Pancreas (tissue), 10 donors: ENCODE results near the gene ELP5. TPM values are rescaled to one million over a fixed set of nuclear protein-coding genes. Genes with fewer than 3 reads are reported as not detected.
A peak's percentile ranks its signal among the peaks of the same experiment; 100 is the strongest.

Experiments
- ATAC-seq, 4 donors: fragments of 200-7000 bp; cut with Tn5 transposase; one replicate each; pipeline versions ENCODE4 v1.8.0 to v1.9.1; 2020; ENCODE audit warnings: mild to moderate bottlenecking in 4 of 4, moderate library complexity in 4 of 4
- DNase-seq, 6 donors: peaks; one replicate each; pipeline ENCODE4 v3.0.0-alpha.2; 2020
- FAIRE-seq: peaks from 2 replicates; lab custom pipeline; 2012; peaks lifted over from hg19 to GRCh38; lab: Jason Lieb, UNC
- H3K27ac ChIP-seq, 4 donors: fragments of 200-600 bp; sonication (generic); 1 replicate in 3 of 4; 2 replicates in 1 of 4; pipeline versions ENCODE4 v1.5.0 to v1.8.0; 2020
- H3K27me3 ChIP-seq, 4 donors: fragments of 200-600 bp; one replicate each; pipeline ENCODE4 v1.8.0; 2021
- H3K36me3 ChIP-seq, 3 donors: fragments of 200-600 bp; sonication (generic) in 1 of 3; one replicate each; pipeline versions ENCODE4 v1.5.0 to v1.8.0; 2020 to 2021
- H3K4me1 ChIP-seq, 3 donors: fragments of 200-600 bp; one replicate each; pipeline ENCODE4 v1.8.0; 2021
- H3K4me3 ChIP-seq, 4 donors: fragments of 200-600 bp; sonication (generic) in 2 of 4; one replicate each; pipeline versions ENCODE4 v1.5.0 to v1.8.0; 2020 to 2021
- H3K9me3 ChIP-seq, 4 donors: fragments of 200-600 bp; one replicate each; pipeline ENCODE4 v1.8.0; 2021
- CTCF ChIP-seq, 4 donors: fragments of 200-600 bp; sonication (generic) in 3 of 4; IDR thresholded peaks; one replicate each; pipeline versions ENCODE4 v1.5.0 to v1.8.0; 2021; ENCODE audit warnings: antibody characterized with exemption in 4 of 4
- WGBS, 2 donors: extraction: QIAGEN DNeasy Blood & Tissue Kit; methylation state at CpG; one replicate each; pipeline ENCODE4 v1.1.7; 2013; 5-methylcytosine and 5-hydroxymethylcytosine counted together
- intact Hi-C, 3 donors: fragments of 100-400 bp; cut with DNase I; formaldehyde crosslinking; loops; one replicate each; pipeline versions ENCODE4 v1.11.1 to v1.14.2; 2022
- polyA plus RNA-seq, 2 donors: library from polyadenylated mRNA; stranded (reverse); fragments of 200-250 nt; gene quantifications; one replicate each; pipeline ENCODE4 v1.2.3, GENCODE V29; 2013
- total RNA-seq, 6 donors: library from RNA; stranded (reverse); fragmentation: NEBNext Ultra II Directional in 4 of 6; extraction: Animal tissue kit (Norgen Biotek cat#: 25700) in 4 of 6; gene quantifications; one replicate each; pipeline versions ENCODE4 v1.2.1 to v1.2.4, GENCODE V29; 2021 to 2023
- donor health status: healthy with polysubstance abuse.
- donor health status: DM: no; HTN: no; CAD: no; lungs with moderate emphysema.
- donor health status: DM: no; HTN: no; CAD: no.
- donor health status: control.
- donor health status: control.
- donor health status: Bipolar disorder and iron deficiency.
- donor health status: DM: yes; HTN: yes; CAD: no.
- donor health status: DM: no; HTN: no; CAD: no.
- donor health status: DM: no; HTN: no; CAD: no.
- donor health status: DM: yes; HTN: yes; CAD: no.

The ELP5 gene
- total and polyA plus RNA-seq, 8 donors = 11.7 to 41.1 (median 19.5) TPM

DNA sequence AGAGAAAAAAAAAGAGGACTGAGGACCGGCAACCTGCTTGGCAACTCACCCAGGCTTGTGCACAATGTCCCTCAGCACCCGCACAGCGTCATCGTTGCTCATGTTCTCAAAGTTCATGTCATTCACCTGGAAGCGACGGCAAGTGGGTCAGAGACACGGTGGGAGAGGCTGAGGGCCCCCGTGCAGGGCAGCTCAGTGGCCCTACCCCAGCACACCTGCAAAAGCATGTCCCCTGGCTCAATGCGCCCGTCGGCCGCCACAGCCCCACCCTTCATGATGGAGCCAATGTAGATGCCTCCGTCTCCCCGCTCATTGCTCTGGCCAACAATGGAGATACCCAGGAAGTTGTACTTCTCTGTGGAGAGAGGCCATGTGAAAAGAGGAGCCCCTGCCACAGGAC is 23.1 kb upstream of the ELP5 start:
- WGBS, 2 donors = 89 to 90% methylated on average over 14 of the region's 14 CpGs

DNA sequence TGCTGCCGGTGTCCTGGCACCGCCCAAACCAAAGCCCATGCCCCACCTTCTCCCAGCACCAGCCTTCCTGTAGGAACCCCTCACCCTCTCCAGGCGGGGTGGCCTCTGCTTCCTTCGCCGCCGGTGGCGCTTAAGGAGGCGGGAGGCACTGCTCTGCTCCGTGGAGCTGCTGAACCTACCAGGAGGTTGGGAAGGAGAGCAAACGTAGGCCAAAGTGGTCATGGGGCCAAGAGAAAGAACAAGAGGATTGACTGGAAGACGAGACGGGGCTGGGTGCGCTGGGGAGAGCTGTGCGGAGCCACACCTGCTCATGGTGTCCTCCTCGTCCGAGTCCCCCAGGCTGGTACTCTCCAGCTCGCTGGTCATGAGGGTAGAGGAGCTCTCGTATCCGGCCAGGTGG is 22.5 kb upstream of the ELP5 start:
- 95 to 96% methylated on average over 13 to 19 of the region's 19 CpGs for WGBS, 2 donors
- FAIRE-seq (no peak), DNase-seq (no peak), ATAC-seq (no peak)
- no peak overlapping the region for H3K27ac ChIP-seq
- TF ChIP-seq CTCF (IDR thresholded peaks at IDR 0.05) = no peak
- H3K27me3 ChIP-seq = no peaks in the 10 kb centered on the region
- H3K4me1 ChIP-seq = peaks cover 0 to 16% (median 0%) of the 10 kb centered on the region in 3 donors
- intact Hi-C loops = no loop called here
- no peak overlapping the region for H3K4me3 ChIP-seq
- H3K9me3 ChIP-seq = no peaks in the 10 kb centered on the region
- H3K36me3 ChIP-seq = peaks cover 0 to 37% (median 9%) of the 10 kb centered on the region in 3 donors

More for the DNA sequence above, 23.1 kb upstream of the ELP5 start:
- no peak for TF ChIP-seq CTCF (IDR thresholded peaks at IDR 0.05)
- Histone ChIP-seq H3K36me3 (peaks cover 0 to 41% (median 9%) of the 10 kb centered on the region in 3 donors), H3K27ac (no peak overlapping the region), H3K4me3 (no peak overlapping the region), H3K4me1 (peaks cover 0 to 16% (median 0%) of the 10 kb centered on the region in 3 donors), H3K9me3 (no peaks in the 10 kb centered on the region), H3K27me3 (no peaks in the 10 kb centered on the region)
- ATAC-seq (no peak), DNase-seq (no peak), FAIRE-seq (no peak)
- intact Hi-C loops = no loop called here

DNA sequence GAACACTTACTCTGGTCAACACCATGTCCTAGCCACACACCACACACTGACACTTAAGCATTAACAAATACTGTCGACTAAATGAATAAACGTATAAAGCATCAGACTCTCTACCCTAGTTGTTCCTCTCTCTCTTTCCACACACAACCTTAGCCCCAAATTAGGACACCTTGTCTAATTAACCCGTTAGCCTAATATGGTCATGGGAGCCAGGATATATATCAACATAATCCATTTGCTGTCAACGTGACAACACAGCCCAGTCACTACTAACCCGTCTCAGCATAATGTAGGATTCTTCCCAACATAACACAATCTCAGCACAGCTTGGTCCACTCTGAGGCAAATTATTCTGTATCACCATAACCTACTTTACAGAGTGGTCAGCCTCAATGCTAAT is 19.9 kb upstream of the ELP5 start:
- Histone ChIP-seq H3K36me3 (peaks cover 0 to 20% (median 9%) of the 10 kb centered on the region in 3 donors), H3K4me3 (no peak overlapping the region), H3K27me3 (no peaks in the 10 kb centered on the region), H3K27ac (no peak overlapping the region), H3K9me3 (no peaks in the 10 kb centered on the region), H3K4me1 (peaks cover 3 to 34% (median 3%) of the 10 kb centered on the region in 3 donors)
- 84 to 88% methylated on average over 5 of the region's 5 CpGs for WGBS, 2 donors
- intact Hi-C loops = no loop called here
- no peak for ATAC-seq
- no peak for DNase-seq
- TF ChIP-seq CTCF (IDR thresholded peaks at IDR 0.05) = no peak
- FAIRE-seq = no peak

GRCh38 chr17:7233701-7234082 is 18.3 kb upstream of the ELP5 start:
- Histone ChIP-seq H3K4me1 (peaks cover 3 to 34% (median 3%) of the 10 kb centered on the region in 3 donors), H3K4me3 (peak overlapping the region; percentile 59 to 92 (median 79)), H3K27ac (peak overlapping the region; percentile 63 to 87 (median 80)), H3K9me3 (no peaks in the 10 kb centered on the region), H3K36me3 (peaks cover 0 to 14% (median 9%) of the 10 kb centered on the region in 3 donors), H3K27me3 (no peaks in the 10 kb centered on the region)
- 0% methylated on average over 9 of the region's 9 CpGs for WGBS, 2 donors
- no peak for FAIRE-seq
- intact Hi-C loops = no loop called here
- DNase-seq = no peak
- no peak for TF ChIP-seq CTCF (IDR thresholded peaks at IDR 0.05)
- ATAC-seq = peak in 2 of 4 donors; percentile 6
